Mammary epithelial cell (primary cell): Measurements from ENCODE around the gene CPLX1.

Source experiments
- EZH2 ChIP-seq: IDR thresholded peaks from 2 replicates; pipeline ENCODE4 v1.6.1; 2012; ENCODE audit warnings: low read length, inconsistent platforms, borderline replicate concordance
- TF ChIP-seq, protein P1 (sequence below), 2 donors: IDR thresholded peaks in 1 of 2; conservative IDR thresholded peaks in 1 of 2; 2 replicates each; pipeline ENCODE4 v1.5.1; 2011 to 2012; ENCODE audit warnings: inconsistent platforms in 2 of 2, low read length in 2 of 2, mild to moderate bottlenecking in 2 of 2, control low read depth in 1 of 2, low read depth in 1 of 2; ENCODE audit not compliant: insufficient read depth in 1 of 2; ENCODE audit errors: extremely low read depth in 1 of 2

DNA sequence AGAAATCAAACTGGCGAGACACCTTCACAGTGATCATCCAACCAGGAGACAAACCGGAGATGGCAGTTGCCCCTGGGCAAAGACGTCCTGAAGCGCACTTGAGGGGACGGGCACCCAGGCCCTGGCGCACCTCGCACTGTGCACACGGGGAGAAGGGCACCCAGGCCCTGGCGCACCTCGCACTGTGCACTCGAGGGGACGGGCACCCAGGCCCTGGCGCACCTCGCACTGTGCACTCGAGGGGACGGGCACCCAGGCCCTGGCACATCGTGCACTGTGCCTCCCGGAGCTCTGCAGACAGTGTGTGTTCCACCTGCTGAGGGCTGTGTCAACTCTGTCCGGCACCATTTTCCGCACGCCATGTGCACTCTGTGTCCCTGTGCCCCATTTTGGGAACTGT, 34.6 kb upstream of the CPLX1 start:
- TF ChIP-seq, protein P1, sequence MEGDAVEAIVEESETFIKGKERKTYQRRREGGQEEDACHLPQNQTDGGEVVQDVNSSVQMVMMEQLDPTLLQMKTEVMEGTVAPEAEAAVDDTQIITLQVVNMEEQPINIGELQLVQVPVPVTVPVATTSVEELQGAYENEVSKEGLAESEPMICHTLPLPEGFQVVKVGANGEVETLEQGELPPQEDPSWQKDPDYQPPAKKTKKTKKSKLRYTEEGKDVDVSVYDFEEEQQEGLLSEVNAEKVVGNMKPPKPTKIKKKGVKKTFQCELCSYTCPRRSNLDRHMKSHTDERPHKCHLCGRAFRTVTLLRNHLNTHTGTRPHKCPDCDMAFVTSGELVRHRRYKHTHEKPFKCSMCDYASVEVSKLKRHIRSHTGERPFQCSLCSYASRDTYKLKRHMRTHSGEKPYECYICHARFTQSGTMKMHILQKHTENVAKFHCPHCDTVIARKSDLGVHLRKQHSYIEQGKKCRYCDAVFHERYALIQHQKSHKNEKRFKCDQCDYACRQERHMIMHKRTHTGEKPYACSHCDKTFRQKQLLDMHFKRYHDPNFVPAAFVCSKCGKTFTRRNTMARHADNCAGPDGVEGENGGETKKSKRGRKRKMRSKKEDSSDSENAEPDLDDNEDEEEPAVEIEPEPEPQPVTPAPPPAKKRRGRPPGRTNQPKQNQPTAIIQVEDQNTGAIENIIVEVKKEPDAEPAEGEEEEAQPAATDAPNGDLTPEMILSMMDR (conservative IDR thresholded peaks at IDR 0.05 in 1 of 2, IDR thresholded peaks at IDR 0.05 in 1 of 2; ENCODE audit: extremely low read depth in 1 of 2, insufficient read depth in 1 of 2, low read depth in 1 of 2, low read length in 2 of 2): no peak
- TF ChIP-seq EZH2: no peak
